Activated naive CD4-positive, alpha-beta T cell treated with anti-CD3 and anti-CD28 coated beads, Interleukin-2, amount 50 U/mL, for 72 hours (primary cell): ENCODE results near the gene VSTM2L. TPM values are rescaled to one million over a fixed set of nuclear protein-coding genes. Genes with fewer than 3 reads are reported as not detected.

Source experiments
- ATAC-seq, 2 donors: fragments of 150-1000 bp; cut with Tn5 transposase; 2 replicates each; pipeline ENCODE4 v1.10.0; 2021; ENCODE audit warnings: mild to moderate bottlenecking in 2 of 2, moderate library complexity in 2 of 2
- DNase-seq, 2 donors: peaks; one replicate each; pipeline ENCODE4 v3.0.0; 2021 to 2022; ENCODE audit warnings: low spot score in 2 of 2
- H3K27ac Mint-ChIP-seq, 2 donors: one replicate each; pipeline ENCODE4 v1.8.0; 2022; ENCODE audit warnings: mild to moderate bottlenecking in 2 of 2, mixed read lengths in 2 of 2
- H3K36me3 Mint-ChIP-seq, 2 donors: one replicate each; pipeline ENCODE4 v1.8.0; 2022; ENCODE audit warnings: mixed read lengths in 2 of 2
- H3K9me3 Mint-ChIP-seq, 2 donors: one replicate each; pipeline ENCODE4 v1.8.0; 2022; ENCODE audit warnings: mixed read lengths in 2 of 2
- total RNA-seq, 2 donors: library from RNA; stranded (reverse); gene quantifications; one replicate each; pipeline ENCODE4 v1.2.3, GENCODE V29; 2022

VSTM2L gene
- total RNA-seq, 2 donors from 2014 or later: 0.30 to 0.33 TPM

- H3K36me3 Mint-ChIP-seq: no peaks in the 10 kb centered on the region
- peak overlapping the region in 1 of 2 donors; percentile 61 for H3K27ac Mint-ChIP-seq
- DNase-seq (no peak), ATAC-seq (no peak)
- H3K9me3 Mint-ChIP-seq: no peaks in the 10 kb centered on the region
Observed at GRCh38 chr20:37937686-37938085, 34.8 kb downstream of the VSTM2L start.

GRCh38 chr20:37938181-37938750, 35.3 kb downstream of the VSTM2L start:
- Mint-ChIP-seq H3K27ac (peak overlapping the region in 1 of 2 donors; percentile 61), H3K9me3 (no peaks in the 10 kb centered on the region), H3K36me3 (no peaks in the 10 kb centered on the region)
- ATAC-seq (no peak), DNase-seq (no peak)

GRCh38 chr20:37938954-37939353, 36.0 kb downstream of the VSTM2L start:
- Mint-ChIP-seq H3K36me3 (no peaks in the 10 kb centered on the region), H3K9me3 (no peaks in the 10 kb centered on the region), H3K27ac (no peak overlapping the region)
- no peak for DNase-seq
- ATAC-seq: no peak

- DNase-seq (no peak), ATAC-seq (no peak)
- peak overlapping the region in 1 of 2 donors; percentile 50 for H3K27ac Mint-ChIP-seq
- H3K36me3 Mint-ChIP-seq: no peaks in the 10 kb centered on the region
- H3K9me3 Mint-ChIP-seq: no peaks in the 10 kb centered on the region
Observed at GRCh38 chr20:37939701-37940560, 37.0 kb downstream of the VSTM2L start.

- no peak for DNase-seq
- Mint-ChIP-seq H3K36me3 (no peaks in the 10 kb centered on the region), H3K27ac (no peak overlapping the region), H3K9me3 (no peaks in the 10 kb centered on the region)
- ATAC-seq: no peak
Observed at GRCh38 chr20:37940858-37941257, 37.9 kb downstream of the VSTM2L start.

GRCh38 chr20:37941332-37941731, 38.4 kb downstream of the VSTM2L start:
- ATAC-seq (no peak), DNase-seq (no peak)
- Mint-ChIP-seq H3K27ac (no peak overlapping the region), H3K9me3 (no peaks in the 10 kb centered on the region), H3K36me3 (no peaks in the 10 kb centered on the region)

GRCh38 chr20:37941992-37942391, 39.1 kb downstream of the VSTM2L start:
- Mint-ChIP-seq H3K27ac (no peak overlapping the region), H3K9me3 (no peaks in the 10 kb centered on the region), H3K36me3 (no peaks in the 10 kb centered on the region)
- no peak for DNase-seq
- ATAC-seq: no peak

GRCh38 chr20:37943033-37943432, 40.1 kb downstream of the VSTM2L start:
- no peak for ATAC-seq
- peaks cover 6% of the 10 kb centered on the region in 2 donors for H3K36me3 Mint-ChIP-seq
- peaks cover 0 to 3% of the 10 kb centered on the region in 2 donors for H3K9me3 Mint-ChIP-seq
- DNase-seq: no peak
- H3K27ac Mint-ChIP-seq: no peak overlapping the region

GRCh38 chr20:37943501-37944455, 40.9 kb downstream of the VSTM2L start:
- Mint-ChIP-seq H3K27ac (no peak overlapping the region), H3K9me3 (peaks cover 0 to 6% of the 10 kb centered on the region in 2 donors), H3K36me3 (peaks cover 6 to 13% of the 10 kb centered on the region in 2 donors)
- ATAC-seq (no peak), DNase-seq (no peak)

GRCh38 chr20:37944456-37944981, 41.6 kb downstream of the VSTM2L start:
- ATAC-seq (no peak), DNase-seq (no peak)
- H3K9me3 Mint-ChIP-seq: peaks cover 0 to 6% of the 10 kb centered on the region in 2 donors
- H3K27ac Mint-ChIP-seq: no peak overlapping the region
- H3K36me3 Mint-ChIP-seq: peaks cover 6 to 15% of the 10 kb centered on the region in 2 donors

- Mint-ChIP-seq H3K9me3 (peaks cover 0 to 6% of the 10 kb centered on the region in 2 donors), H3K27ac (no peak overlapping the region), H3K36me3 (peaks cover 6 to 15% of the 10 kb centered on the region in 2 donors)
- no peak for ATAC-seq
- no peak for DNase-seq
Observed at GRCh38 chr20:37945091-37945547, 42.2 kb downstream of the VSTM2L start.

- Mint-ChIP-seq H3K9me3 (peaks cover 0 to 6% of the 10 kb centered on the region in 2 donors), H3K27ac (no peak overlapping the region), H3K36me3 (peaks cover 6 to 15% of the 10 kb centered on the region in 2 donors)
- DNase-seq (no peak), ATAC-seq (no peak)
Observed at GRCh38 chr20:37946946-37947345, 44.0 kb downstream of the VSTM2L start.

GRCh38 chr20:37947943-37948342, 45.0 kb downstream of the VSTM2L start:
- no peak for DNase-seq
- no peak for ATAC-seq
- peaks cover 6 to 15% of the 10 kb centered on the region in 2 donors for H3K36me3 Mint-ChIP-seq
- no peak overlapping the region for H3K27ac Mint-ChIP-seq
- H3K9me3 Mint-ChIP-seq: peaks cover 0 to 6% of the 10 kb centered on the region in 2 donors

GRCh38 chr20:37948956-37949355, 46.0 kb downstream of the VSTM2L start:
- Mint-ChIP-seq H3K27ac (no peak overlapping the region), H3K36me3 (peaks cover 6 to 15% of the 10 kb centered on the region in 2 donors), H3K9me3 (peaks cover 0 to 6% of the 10 kb centered on the region in 2 donors)
- DNase-seq (no peak), ATAC-seq (no peak)

GRCh38 chr20:37954190-37954589, 51.3 kb downstream of the VSTM2L start:
- Mint-ChIP-seq H3K27ac (no peak overlapping the region), H3K36me3 (no peaks in the 10 kb centered on the region), H3K9me3 (no peaks in the 10 kb centered on the region)
- ATAC-seq (no peak), DNase-seq (no peak)

- Mint-ChIP-seq H3K36me3 (no peaks in the 10 kb centered on the region), H3K9me3 (no peaks in the 10 kb centered on the region), H3K27ac (no peak overlapping the region)
- ATAC-seq: no peak
- no peak for DNase-seq
Observed at GRCh38 chr20:37954626-37955025, 51.7 kb downstream of the VSTM2L start.
